GM11168 (cell line): ENCODE measurements around the gene MRAP.
"Not testable (repeated sequence)": the region's sequence is repeated elsewhere in the genome, so short reads cannot be mapped to it uniquely, and the experiment has no call there.

Experiments used
- in situ Hi-C: fragments of 300-500 bp; cut with MboI; formaldehyde crosslinking; loops from one replicate; pipeline ENCODE4 v1.12.0; 2022; ENCODE audit warnings: low sequenced_read_pairs; ENCODE audit not compliant: unreplicated experiment

The MRAP gene

GRCh38 chr21:32298148-32298559, 501 bp upstream of the MRAP start:
- in situ Hi-C loops: no loop called here

- in situ Hi-C loops: no loop called here
Observed at GRCh38 chr21:32299695-32300094, 1.0 kb downstream of the MRAP start.

GRCh38 chr21:32300117-32300681, 1.5 kb downstream of the MRAP start:
- in situ Hi-C loops: no loop called here

- in situ Hi-C loops: no loop called here
Observed at GRCh38 chr21:32301596-32301995, 2.9 kb downstream of the MRAP start.

GRCh38 chr21:32302560-32302959, 3.9 kb downstream of the MRAP start:
- in situ Hi-C loops: no loop called here

GRCh38 chr21:32303385-32303784, 4.7 kb downstream of the MRAP start:
- in situ Hi-C loops: no loop called here

GRCh38 chr21:32304998-32305397, 6.3 kb downstream of the MRAP start:
- in situ Hi-C loops: no loop called here

- in situ Hi-C loops: no loop called here
Observed at GRCh38 chr21:32306021-32306780, 7.5 kb downstream of the MRAP start.

GRCh38 chr21:32307706-32308105, 9.1 kb downstream of the MRAP start:
- in situ Hi-C loops: no loop called here

GRCh38 chr21:32308696-32309095, 10.0 kb downstream of the MRAP start:
- in situ Hi-C loops: no loop called here

GRCh38 chr21:32309906-32310460, 11.3 kb downstream of the MRAP start:
- in situ Hi-C loops: no loop called here

GRCh38 chr21:32310976-32311375, 12.3 kb downstream of the MRAP start:
- in situ Hi-C loops: not testable (repeated sequence)

GRCh38 chr21:32311621-32312020, 13.0 kb downstream of the MRAP start:
- in situ Hi-C loops: no loop called here

- in situ Hi-C loops: no loop called here
Observed at GRCh38 chr21:32312326-32312725, 13.7 kb downstream of the MRAP start.

GRCh38 chr21:32312976-32313375, 14.3 kb downstream of the MRAP start:
- in situ Hi-C loops: no loop called here

- in situ Hi-C loops: no loop called here
Observed at GRCh38 chr21:32314806-32315205, 16.2 kb downstream of the MRAP start.

- in situ Hi-C loops: no loop called here
Observed at GRCh38 chr21:32315511-32316281, 17.0 kb downstream of the MRAP start.

- in situ Hi-C loops: no loop called here
Observed at GRCh38 chr21:32316361-32317215, 17.9 kb downstream of the MRAP start.

- in situ Hi-C loops: no loop called here
Observed at GRCh38 chr21:32317726-32318125, 19.1 kb downstream of the MRAP start.

GRCh38 chr21:32319012-32319411, 20.4 kb downstream of the MRAP start:
- in situ Hi-C loops: no loop called here
